Activated CD8-positive, alpha-beta memory T cell treated with anti-CD3 and anti-CD28 coated beads, Interleukin-2, amount 50 U/mL, for 1 hour (primary cell): ENCODE measurements around the gene TAF10.

Experiments
- DNase-seq: peaks from one replicate; pipeline ENCODE4 v3.0.0-alpha.2; 2020; ENCODE audit errors: extremely low read depth

TAF10 gene

GRCh38 chr11:6583584-6583983, 28.4 kb downstream of the TAF10 start:
- no peak for DNase-seq

- no peak for DNase-seq
Measured at GRCh38 chr11:6579681-6580080, 32.3 kb downstream of the TAF10 start.

- DNase-seq, result no peak
Measured at GRCh38 chr11:6578134-6578533, 33.9 kb downstream of the TAF10 start.

- no peak for DNase-seq
Measured at GRCh38 chr11:6576471-6577373, 35.3 kb downstream of the TAF10 start.

GRCh38 chr11:6574816-6575715, 37.0 kb downstream of the TAF10 start:
- no peak for DNase-seq

GRCh38 chr11:6572215-6572614, 39.8 kb downstream of the TAF10 start:
- DNase-seq, result no peak

GRCh38 chr11:6571434-6572008, 40.5 kb downstream of the TAF10 start:
- DNase-seq, result no peak

GRCh38 chr11:6570691-6571427, 41.2 kb downstream of the TAF10 start:
- no peak for DNase-seq

- no peak for DNase-seq
Measured at GRCh38 chr11:6569706-6570105, 42.3 kb downstream of the TAF10 start.

GRCh38 chr11:6568191-6568918, 43.7 kb downstream of the TAF10 start:
- no peak for DNase-seq

- DNase-seq, result no peak
Measured at GRCh38 chr11:6567371-6567745, 44.7 kb downstream of the TAF10 start.

GRCh38 chr11:6566704-6567370, 45.2 kb downstream of the TAF10 start:
- DNase-seq, result no peak

GRCh38 chr11:6565988-6566703, 45.9 kb downstream of the TAF10 start:
- no peak for DNase-seq

GRCh38 chr11:6565325-6565724, 46.7 kb downstream of the TAF10 start:
- no peak for DNase-seq

GRCh38 chr11:6563667-6564066, 48.3 kb downstream of the TAF10 start:
- no peak for DNase-seq

GRCh38 chr11:6563121-6563619, 48.8 kb downstream of the TAF10 start:
- no peak for DNase-seq

- DNase-seq, result no peak
Measured at GRCh38 chr11:6561288-6561687, 50.7 kb downstream of the TAF10 start.
